ENCODE data around the gene ZC2HC1B. TPM values are rescaled to one million over a fixed set of nuclear protein-coding genes. Genes with fewer than 3 reads are reported as not detected.

ZC2HC1B gene
- total RNA-seq, 2 donors from 2014 or later, result not detected

- H3K4me1 ChIP-seq, result no peaks in the 10 kb centered on the region
- no peak for TF ChIP-seq CTCF (IDR thresholded peaks at IDR 0.05)
- no peaks in the 10 kb centered on the region for H3K27me3 ChIP-seq
- H3K27ac ChIP-seq, result no peak overlapping the region
- H3K4me3 ChIP-seq, result no peak overlapping the region
- H3K9me3 ChIP-seq, result no peaks in the 10 kb centered on the region
- intact Hi-C loops (cut with DNase I), result no loop called here
- H3K36me3 ChIP-seq, result no peaks in the 10 kb centered on the region
- no peak overlapping the region for H3K9ac ChIP-seq (ENCODE audit: low read depth in 2 of 2, low read length in 2 of 2)
- DNase-seq, result no peak
Measured at GRCh38 chr6:143959927-143960326, 95.7 kb downstream of the ZC2HC1B start.

- Histone ChIP-seq H3K27ac (no peak overlapping the region), H3K9ac (ENCODE audit: low read depth in 2 of 2, low read length in 2 of 2) (no peak overlapping the region), H3K36me3 (no peaks in the 10 kb centered on the region), H3K27me3 (no peaks in the 10 kb centered on the region), H3K4me1 (no peaks in the 10 kb centered on the region), H3K9me3 (no peaks in the 10 kb centered on the region), H3K4me3 (no peak overlapping the region)
- intact Hi-C loops (cut with DNase I), result no loop called here
- TF ChIP-seq CTCF (IDR thresholded peaks at IDR 0.05), result no peak
- DNase-seq, result no peak
Measured at GRCh38 chr6:143961066-143961465, 96.8 kb downstream of the ZC2HC1B start.

GRCh38 chr6:143961886-143962878 is 97.9 kb downstream of the ZC2HC1B start:
- H3K9ac ChIP-seq (ENCODE audit: low read depth in 2 of 2, low read length in 2 of 2), result no peak overlapping the region
- H3K9me3 ChIP-seq, result no peaks in the 10 kb centered on the region
- H3K27me3 ChIP-seq, result no peaks in the 10 kb centered on the region
- TF ChIP-seq CTCF (IDR thresholded peaks at IDR 0.05), result no peak
- intact Hi-C loops (cut with DNase I), result no loop called here
- no peak overlapping the region for H3K4me3 ChIP-seq
- H3K4me1 ChIP-seq, result no peaks in the 10 kb centered on the region
- H3K36me3 ChIP-seq, result no peaks in the 10 kb centered on the region
- DNase-seq, result no peak
- H3K27ac ChIP-seq, result no peak overlapping the region

- no peaks in the 10 kb centered on the region for H3K4me1 ChIP-seq
- no peaks in the 10 kb centered on the region for H3K36me3 ChIP-seq
- H3K27me3 ChIP-seq, result no peaks in the 10 kb centered on the region
- no peak for DNase-seq
- H3K9ac ChIP-seq (ENCODE audit: low read depth in 2 of 2, low read length in 2 of 2), result no peak overlapping the region
- no peaks in the 10 kb centered on the region for H3K9me3 ChIP-seq
- no peak overlapping the region for H3K27ac ChIP-seq
- no peak overlapping the region for H3K4me3 ChIP-seq
- intact Hi-C loops (cut with DNase I), result no loop called here
- TF ChIP-seq CTCF (IDR thresholded peaks at IDR 0.05), result no peak
Measured at GRCh38 chr6:143963158-143963919, 99.1 kb downstream of the ZC2HC1B start.

- DNase-seq, result no peak
Measured at GRCh38 chr6:143964674-143965081, 100.4 kb downstream of the ZC2HC1B start.

More at GRCh38 chr6:143964674-143965081, 100.4 kb downstream of the ZC2HC1B start:
- no peak overlapping the region for H3K9ac ChIP-seq (ENCODE audit: low read depth in 2 of 2, low read length in 2 of 2)
- no peak overlapping the region for H3K4me3 ChIP-seq
- H3K9me3 ChIP-seq, result no peaks in the 10 kb centered on the region
- H3K36me3 ChIP-seq, result no peaks in the 10 kb centered on the region
- H3K27ac ChIP-seq, result no peak overlapping the region
- no peaks in the 10 kb centered on the region for H3K4me1 ChIP-seq
- no peak for TF ChIP-seq CTCF (IDR thresholded peaks at IDR 0.05)
- intact Hi-C loops (cut with DNase I), result no loop called here
- H3K27me3 ChIP-seq, result no peaks in the 10 kb centered on the region

Data from colonic mucosa (tissue), 4 donors.